Tibial nerve (tissue), 4 donors: ENCODE results near the gene SEMA3C. TPM values are rescaled to one million over a fixed set of nuclear protein-coding genes. Genes with fewer than 3 reads are reported as not detected.

ENCODE experiments used
- DNase-seq, 2 donors: peaks; one replicate each; pipeline ENCODE4 v3.0.0-alpha.2; 2019; ENCODE audit warnings: low spot score in 2 of 2
- H3K27ac ChIP-seq, 4 donors: fragments of 200-600 bp; sonication (generic) in 3 of 4; one replicate each; pipeline ENCODE4 v1.5.1; 2017 to 2019; ENCODE audit warnings: mild to moderate bottlenecking in 1 of 4
- H3K27me3 ChIP-seq, 2 donors: fragments of 200-600 bp; sonication (generic) in 1 of 2; one replicate each; pipeline versions ENCODE4 v1.5.1 to v1.6.0; 2017 to 2019
- H3K36me3 ChIP-seq, 3 donors: fragments of 200-600 bp; sonication (generic); one replicate each; pipeline ENCODE4 v1.5.1; 2018 to 2019
- H3K4me1 ChIP-seq, 4 donors: fragments of 200-600 bp; sonication (generic) in 3 of 4; one replicate each; pipeline ENCODE4 v1.5.1; 2017 to 2019
- H3K4me3 ChIP-seq, 4 donors: fragments of 200-600 bp; sonication (generic) in 3 of 4; one replicate each; pipeline ENCODE4 v1.5.1; 2017 to 2019; ENCODE audit warnings: mild to moderate bottlenecking in 1 of 4, moderate library complexity in 1 of 4
- H3K9me3 ChIP-seq, 4 donors: fragments of 200-600 bp; sonication (generic) in 3 of 4; one replicate each; pipeline ENCODE4 v1.5.1; 2017 to 2019
- EP300 ChIP-seq, 2 donors: sonication (generic); formaldehyde crosslinking; IDR thresholded peaks; one replicate each; pipeline ENCODE4 v1.6.1; 2017; ENCODE audit warnings: antibody characterized with exemption in 2 of 2, mild to moderate bottlenecking in 1 of 2
- POLR2A ChIP-seq, 2 donors: fragments of 450-650 bp; IDR thresholded peaks; one replicate each; pipeline ENCODE4 v1.6.1; 2017; ENCODE audit warnings: antibody characterized with exemption in 2 of 2, mild to moderate bottlenecking in 2 of 2, moderate library complexity in 2 of 2
- WGBS, 2 donors: methylation state at CpG; one replicate each; pipeline ENCODE4 v1.1.5; 2018; 5-methylcytosine and 5-hydroxymethylcytosine counted together
- total RNA-seq, 4 donors: library from RNA; depleted of rRNA; stranded (reverse); fragments of >200 nt; gene quantifications; one replicate each; pipeline ENCODE4 v1.1.0, GENCODE V29; 2016
- TF ChIP-seq, protein P1 (sequence below), 5 experiments: fragments of 200-600 bp in 3 of 5; fragments of 450-650 bp in 2 of 5; sonication (generic) in 3 of 5; IDR thresholded peaks; one replicate each; pipeline ENCODE4 v1.5.1; 2016 to 2019; ENCODE audit warnings: antibody characterized with exemption in 5 of 5, mild to moderate bottlenecking in 3 of 5, moderate library complexity in 2 of 5

SEMA3C gene
- total RNA-seq, 4 donors from 2014 or later, result 64.8 to 130 (median 118) TPM

DNA sequence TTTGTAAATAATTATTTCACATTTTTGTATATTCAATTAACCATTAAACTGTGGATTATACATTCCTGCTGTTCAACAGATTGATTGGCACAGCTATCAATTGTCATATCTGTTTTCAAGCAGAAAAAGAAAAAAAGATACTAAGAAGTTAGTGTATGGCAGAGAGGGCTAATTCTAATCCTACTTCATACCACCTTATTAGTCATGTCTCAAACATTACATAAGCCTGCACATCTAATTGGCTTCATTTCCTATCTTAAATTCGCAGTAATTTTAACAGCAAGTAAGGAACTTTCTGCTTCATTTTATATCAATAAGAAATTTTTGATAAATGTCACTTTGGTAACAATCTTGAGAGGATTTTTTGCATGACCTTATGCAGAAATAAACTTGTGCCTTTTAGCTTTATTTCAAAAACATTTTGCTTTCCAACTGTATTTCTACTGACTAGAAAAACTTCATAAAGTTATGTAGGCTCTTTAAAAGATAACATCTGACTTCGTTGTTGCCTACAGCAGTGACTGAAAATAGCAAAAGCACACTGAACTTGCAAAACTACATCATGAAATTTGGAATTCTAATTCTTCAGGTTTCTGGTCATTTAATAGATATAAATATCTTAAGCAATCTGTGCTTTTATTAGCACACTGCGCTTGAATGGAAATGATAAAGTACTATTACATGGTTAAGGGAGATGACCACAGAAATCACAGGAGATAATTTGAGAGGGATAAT, 111.5 kb downstream of the SEMA3C start:
- no peaks in the 10 kb centered on the region for H3K27me3 ChIP-seq
- peaks cover 0 to 15% (median 0%) of the 10 kb centered on the region in 4 donors for H3K4me1 ChIP-seq
- WGBS, 2 donors, result 69% methylated on average over 3 of the region's 3 CpGs
- H3K9me3 ChIP-seq, result peaks cover 0 to 3% (median 0%) of the 10 kb centered on the region in 4 donors
- TF ChIP-seq, protein P1, sequence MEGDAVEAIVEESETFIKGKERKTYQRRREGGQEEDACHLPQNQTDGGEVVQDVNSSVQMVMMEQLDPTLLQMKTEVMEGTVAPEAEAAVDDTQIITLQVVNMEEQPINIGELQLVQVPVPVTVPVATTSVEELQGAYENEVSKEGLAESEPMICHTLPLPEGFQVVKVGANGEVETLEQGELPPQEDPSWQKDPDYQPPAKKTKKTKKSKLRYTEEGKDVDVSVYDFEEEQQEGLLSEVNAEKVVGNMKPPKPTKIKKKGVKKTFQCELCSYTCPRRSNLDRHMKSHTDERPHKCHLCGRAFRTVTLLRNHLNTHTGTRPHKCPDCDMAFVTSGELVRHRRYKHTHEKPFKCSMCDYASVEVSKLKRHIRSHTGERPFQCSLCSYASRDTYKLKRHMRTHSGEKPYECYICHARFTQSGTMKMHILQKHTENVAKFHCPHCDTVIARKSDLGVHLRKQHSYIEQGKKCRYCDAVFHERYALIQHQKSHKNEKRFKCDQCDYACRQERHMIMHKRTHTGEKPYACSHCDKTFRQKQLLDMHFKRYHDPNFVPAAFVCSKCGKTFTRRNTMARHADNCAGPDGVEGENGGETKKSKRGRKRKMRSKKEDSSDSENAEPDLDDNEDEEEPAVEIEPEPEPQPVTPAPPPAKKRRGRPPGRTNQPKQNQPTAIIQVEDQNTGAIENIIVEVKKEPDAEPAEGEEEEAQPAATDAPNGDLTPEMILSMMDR (IDR thresholded peaks at IDR 0.05), result no peak
- no peak for TF ChIP-seq EP300 (IDR thresholded peaks at IDR 0.05)
- no peak for TF ChIP-seq POLR2A (IDR thresholded peaks at IDR 0.05)
- H3K36me3 ChIP-seq, result no peaks in the 10 kb centered on the region
- H3K27ac ChIP-seq, result peak overlapping the region in 1 of 4 donors; percentile 53
- no peak for DNase-seq
- no peak overlapping the region for H3K4me3 ChIP-seq

- TF ChIP-seq EP300 (IDR thresholded peaks at IDR 0.05), result no peak
- TF ChIP-seq POLR2A (IDR thresholded peaks at IDR 0.05), result no peak
- TF ChIP-seq, protein P1 (IDR thresholded peaks at IDR 0.05), result no peak
- no peaks in the 10 kb centered on the region for H3K27me3 ChIP-seq
- H3K4me1 ChIP-seq, result peaks cover 0 to 15% (median 0%) of the 10 kb centered on the region in 4 donors
- WGBS, 2 donors, result 65 to 70% methylated on average over 6 of the region's 6 CpGs
- H3K4me3 ChIP-seq, result no peak overlapping the region
- H3K36me3 ChIP-seq, result no peaks in the 10 kb centered on the region
- peaks cover 0 to 3% (median 0%) of the 10 kb centered on the region in 4 donors for H3K9me3 ChIP-seq
- H3K27ac ChIP-seq, result peak overlapping the region in 1 of 4 donors; percentile 53
- no peak for DNase-seq
These were observed 112.2 kb downstream of the SEMA3C start for GRCh38 chr7:80806663-80807062.

GRCh38 chr7:80804589-80804988, 114.3 kb downstream of the SEMA3C start:
- no peak overlapping the region for H3K4me3 ChIP-seq
- 39 to 46% methylated on average over 4 of the region's 4 CpGs for WGBS, 2 donors
- peak overlapping the region in 1 of 4 donors; percentile 37 for H3K27ac ChIP-seq
- H3K27me3 ChIP-seq, result no peaks in the 10 kb centered on the region
- peaks cover 0 to 2% (median 0%) of the 10 kb centered on the region in 4 donors for H3K9me3 ChIP-seq
- H3K4me1 ChIP-seq, result peaks cover 0 to 15% (median 0%) of the 10 kb centered on the region in 4 donors
- TF ChIP-seq, protein P1 (IDR thresholded peaks at IDR 0.05), result no peak
- no peak for TF ChIP-seq POLR2A (IDR thresholded peaks at IDR 0.05)
- TF ChIP-seq EP300 (IDR thresholded peaks at IDR 0.05), result no peak
- DNase-seq, result no peak
- no peaks in the 10 kb centered on the region for H3K36me3 ChIP-seq

DNA sequence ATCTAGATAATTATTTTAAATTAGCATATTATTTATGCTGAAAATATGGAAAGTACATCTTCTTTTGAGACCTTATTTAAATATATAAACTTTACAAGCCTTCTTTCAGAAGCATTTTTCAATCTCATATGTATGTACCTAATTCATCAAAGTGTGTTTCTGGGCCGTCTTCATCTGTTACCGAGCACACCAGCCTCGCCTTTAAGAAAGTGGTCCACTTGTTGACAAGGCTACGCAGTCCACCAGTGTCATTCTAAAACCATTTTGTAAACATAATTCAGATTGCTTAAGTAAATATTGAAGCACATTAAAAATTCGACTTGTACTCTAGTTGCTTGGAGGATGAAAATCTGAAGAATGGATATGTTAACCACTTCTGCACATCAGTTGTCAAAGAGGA, 116.3 kb downstream of the SEMA3C start:
- H3K4me1 ChIP-seq, result peaks cover 0 to 14% (median 0%) of the 10 kb centered on the region in 4 donors
- no peaks in the 10 kb centered on the region for H3K9me3 ChIP-seq
- no peak for DNase-seq
- TF ChIP-seq EP300 (IDR thresholded peaks at IDR 0.05) (no peak), POLR2A (IDR thresholded peaks at IDR 0.05) (no peak)
- TF ChIP-seq, protein P1 (IDR thresholded peaks at IDR 0.05), result no peak
- no peak overlapping the region for H3K27ac ChIP-seq
- peaks cover 0 to 4% (median 0%) of the 10 kb centered on the region in 3 donors for H3K36me3 ChIP-seq
- H3K4me3 ChIP-seq, result no peak overlapping the region
- no peaks in the 10 kb centered on the region for H3K27me3 ChIP-seq
- WGBS, 2 donors, result 80% methylated on average over 5 of the region's 5 CpGs
